Mucosa of descending colon (tissue), 3 donors: ENCODE results near the gene SLC38A2. TPM values are rescaled to one million over a fixed set of nuclear protein-coding genes. Genes with fewer than 3 reads are reported as not detected.
A peak's percentile ranks its signal among the peaks of the same experiment; 100 is the strongest.

Source experiments
- ATAC-seq: fragments of 200-7000 bp; cut with Tn5 transposase; one replicate; pipeline ENCODE4 v1.9.1; 2020; ENCODE audit warnings: mild to moderate bottlenecking, moderate library complexity
- DNase-seq, 3 donors: peaks; one replicate each; pipeline ENCODE4 v3.0.0-alpha.2; 2020
- H3K36me3 ChIP-seq: fragments of 200-600 bp; one replicate; pipeline ENCODE4 v1.8.0; 2021; ENCODE audit warnings: low read depth, mild to moderate bottlenecking
- H3K4me1 ChIP-seq: fragments of 200-600 bp; one replicate; pipeline ENCODE4 v1.8.0; 2021; ENCODE audit warnings: low read depth, mild to moderate bottlenecking
- H3K4me3 ChIP-seq: fragments of 200-600 bp; one replicate; pipeline ENCODE4 v1.8.0; 2021; ENCODE audit warnings: mild to moderate bottlenecking
- H3K9me3 ChIP-seq: fragments of 200-600 bp; one replicate; pipeline ENCODE4 v1.8.0; 2021; ENCODE audit warnings: mild to moderate bottlenecking
- intact Hi-C, 2 donors: fragments of 100-400 bp; cut with DNase I in 1 of 2; cut with micrococcal nuclease in 1 of 2; formaldehyde crosslinking; loops; one replicate each; pipeline versions ENCODE4 v1.11.0 to v1.11.1; 2022; cut with DNase I, micrococcal nuclease
- total RNA-seq, 3 donors: library from RNA; stranded (reverse); fragmentation: NEBNext Ultra II Directional in 2 of 3; extraction: Animal tissue kit (Norgen Biotek cat#: 25700) in 2 of 3; gene quantifications; one replicate each; pipeline versions ENCODE4 v1.2.1 to v1.2.4, GENCODE V29; 2021 to 2023
- TF ChIP-seq, protein P1 (sequence below): fragments of 200-600 bp; IDR thresholded peaks from one replicate; pipeline ENCODE4 v1.8.0; 2022; ENCODE audit warnings: antibody characterized with exemption, mild to moderate bottlenecking
- donor health status: DM: no; HTN: no; CAD: no; lungs with moderate emphysema.
- donor health status: DM: no; HTN: no; CAD: no.
- donor health status: DM: no; HTN: yes; CAD: no.

SLC38A2 gene
- total RNA-seq, 3 donors from 2014 or later, result 82.9 to 216 (median 143) TPM

DNA sequence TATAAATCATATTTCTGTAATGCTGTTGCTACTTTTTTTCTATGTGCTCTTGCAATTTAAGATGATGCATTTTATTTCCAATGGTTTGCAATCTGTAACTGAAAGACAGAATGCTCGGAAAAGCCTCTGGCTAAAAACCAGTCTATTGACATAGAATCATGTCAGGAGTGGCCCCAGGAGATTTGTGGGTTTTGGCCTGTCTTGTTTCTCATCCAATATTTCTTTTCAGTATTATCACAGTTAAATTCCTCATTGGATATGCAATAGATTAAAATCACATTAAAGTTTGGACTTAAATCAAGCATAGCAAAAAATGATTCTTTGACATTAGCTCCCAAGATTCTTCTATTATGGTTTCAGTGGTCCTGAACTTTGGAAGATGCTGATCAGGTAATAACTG, 19.1 kb upstream of the SLC38A2 start:
- intact Hi-C loops, result no loop called here
- no peak for DNase-seq
- Histone ChIP-seq H3K9me3 (no peaks in the 10 kb centered on the region), H3K4me3 (no peak overlapping the region), H3K4me1 (peaks cover 15% of the 10 kb centered on the region), H3K36me3 (no peaks in the 10 kb centered on the region)
- no peak for ATAC-seq
- TF ChIP-seq, protein P1, sequence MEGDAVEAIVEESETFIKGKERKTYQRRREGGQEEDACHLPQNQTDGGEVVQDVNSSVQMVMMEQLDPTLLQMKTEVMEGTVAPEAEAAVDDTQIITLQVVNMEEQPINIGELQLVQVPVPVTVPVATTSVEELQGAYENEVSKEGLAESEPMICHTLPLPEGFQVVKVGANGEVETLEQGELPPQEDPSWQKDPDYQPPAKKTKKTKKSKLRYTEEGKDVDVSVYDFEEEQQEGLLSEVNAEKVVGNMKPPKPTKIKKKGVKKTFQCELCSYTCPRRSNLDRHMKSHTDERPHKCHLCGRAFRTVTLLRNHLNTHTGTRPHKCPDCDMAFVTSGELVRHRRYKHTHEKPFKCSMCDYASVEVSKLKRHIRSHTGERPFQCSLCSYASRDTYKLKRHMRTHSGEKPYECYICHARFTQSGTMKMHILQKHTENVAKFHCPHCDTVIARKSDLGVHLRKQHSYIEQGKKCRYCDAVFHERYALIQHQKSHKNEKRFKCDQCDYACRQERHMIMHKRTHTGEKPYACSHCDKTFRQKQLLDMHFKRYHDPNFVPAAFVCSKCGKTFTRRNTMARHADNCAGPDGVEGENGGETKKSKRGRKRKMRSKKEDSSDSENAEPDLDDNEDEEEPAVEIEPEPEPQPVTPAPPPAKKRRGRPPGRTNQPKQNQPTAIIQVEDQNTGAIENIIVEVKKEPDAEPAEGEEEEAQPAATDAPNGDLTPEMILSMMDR, result no peak

DNA sequence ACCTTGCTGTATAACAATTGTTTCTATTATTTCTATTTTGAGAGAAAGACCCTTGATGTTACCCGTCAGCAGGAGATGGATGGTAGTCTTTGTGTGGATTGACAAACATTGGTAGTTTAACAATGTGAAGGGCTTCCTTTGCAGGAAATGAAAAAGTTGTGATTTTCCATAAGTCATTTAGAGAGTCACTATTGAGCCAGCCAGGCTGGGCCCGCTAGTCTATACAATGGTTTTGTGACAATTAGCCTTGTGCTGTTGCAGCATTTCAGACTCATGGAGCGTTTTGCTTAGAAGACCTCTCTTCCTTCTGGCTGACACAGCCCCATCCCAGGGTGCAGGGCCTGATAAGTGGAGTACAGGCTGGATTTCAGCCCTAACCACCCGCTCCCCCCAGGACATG, 18.3 kb upstream of the SLC38A2 start:
- intact Hi-C loops, result no loop called here
- TF ChIP-seq, protein P1, result no peak

DNA sequence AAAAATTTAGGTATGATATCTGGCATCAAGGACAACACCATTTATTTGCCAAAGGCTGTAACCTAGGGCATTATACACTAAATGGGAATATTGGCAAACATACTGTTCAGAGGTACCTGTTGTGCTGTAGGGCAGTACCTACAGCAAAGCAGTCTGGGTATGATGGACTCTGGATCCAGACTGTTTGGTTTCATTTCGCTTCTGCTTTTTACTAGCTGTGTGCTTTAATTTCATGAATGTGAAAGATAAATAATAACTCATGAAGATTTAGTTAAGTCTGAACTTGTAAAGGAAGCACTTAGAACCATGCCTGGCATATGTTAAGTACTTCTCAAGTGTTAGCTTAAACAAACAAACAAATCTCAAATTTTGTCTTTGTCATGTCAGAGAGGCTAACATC, 17.7 kb upstream of the SLC38A2 start:
- no peak for DNase-seq
- intact Hi-C loops, result no loop called here
- no peaks in the 10 kb centered on the region for H3K36me3 ChIP-seq
- no peaks in the 10 kb centered on the region for H3K9me3 ChIP-seq
- H3K4me3 ChIP-seq, result no peak overlapping the region
- TF ChIP-seq, protein P1, result no peak
- peak; percentile 80 for ATAC-seq
- peaks cover 19% of the 10 kb centered on the region for H3K4me1 ChIP-seq

More for the DNA sequence above, 18.3 kb upstream of the SLC38A2 start:
- H3K4me1 ChIP-seq, result peaks cover 15% of the 10 kb centered on the region
- no peaks in the 10 kb centered on the region for H3K36me3 ChIP-seq
- H3K4me3 ChIP-seq, result no peak overlapping the region
- DNase-seq (no peak), ATAC-seq (peak; percentile 7)
- no peaks in the 10 kb centered on the region for H3K9me3 ChIP-seq

DNA sequence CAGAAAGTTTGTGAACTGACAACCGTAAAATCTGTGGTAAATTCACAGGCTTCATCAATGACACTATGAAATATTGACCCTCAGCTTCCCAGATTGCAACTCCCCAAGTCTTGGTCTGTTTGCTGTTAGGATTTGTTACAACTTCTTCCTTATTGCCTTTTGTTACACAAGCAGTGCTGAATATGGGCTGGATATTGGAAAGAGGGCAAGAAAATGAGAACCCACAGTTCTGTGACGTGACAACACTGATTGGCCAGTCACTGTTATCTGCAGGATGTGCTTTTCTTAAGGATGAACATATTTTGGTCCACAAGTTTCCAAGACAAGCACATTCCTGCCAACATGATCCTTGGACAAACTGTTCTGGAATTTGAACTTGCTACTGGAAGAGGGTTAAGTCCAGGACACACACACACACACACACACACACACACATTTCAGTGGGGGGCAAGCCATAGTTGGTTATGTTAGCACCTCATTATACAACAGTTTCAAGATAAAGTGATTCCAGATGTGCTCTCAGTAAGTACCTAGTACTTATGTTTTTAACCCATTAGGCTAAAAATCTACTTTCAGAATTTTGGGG, 16.6 kb upstream of the SLC38A2 start:
- peaks cover 20% of the 10 kb centered on the region for H3K4me1 ChIP-seq
- H3K36me3 ChIP-seq, result no peaks in the 10 kb centered on the region
- intact Hi-C loops, result no loop called here
- DNase-seq (no peak), ATAC-seq (peak; percentile 62)
- H3K4me3 ChIP-seq, result no peak overlapping the region
- no peaks in the 10 kb centered on the region for H3K9me3 ChIP-seq
- TF ChIP-seq, protein P1, result no peak

DNA sequence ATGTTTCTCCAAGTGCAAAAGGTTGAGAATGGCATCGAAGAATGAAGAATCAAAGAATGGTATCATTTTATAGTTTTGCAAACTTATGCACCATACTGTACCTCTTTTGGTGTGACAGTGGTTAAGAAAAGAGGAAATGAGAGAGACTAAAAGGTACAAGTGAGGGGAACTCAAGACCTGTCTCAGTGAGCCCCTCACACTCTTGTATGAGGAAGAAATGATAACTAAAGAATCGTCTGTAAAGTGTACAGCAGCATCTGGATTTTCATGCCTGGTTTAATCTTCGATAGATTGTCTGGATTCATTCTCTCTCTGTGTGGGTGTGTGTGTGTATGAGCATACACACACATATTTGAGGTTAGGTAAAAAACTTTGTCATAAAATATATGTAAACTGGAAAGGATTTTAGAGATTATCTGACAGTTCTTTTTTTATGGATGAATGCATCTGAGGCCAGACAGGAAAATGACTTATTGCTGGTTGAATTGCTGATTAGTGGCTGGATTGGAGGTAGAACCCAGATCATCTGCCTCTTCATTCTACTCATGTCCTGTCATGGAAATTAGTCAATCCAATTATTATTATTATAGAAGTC, 16.0 kb upstream of the SLC38A2 start:
- H3K9me3 ChIP-seq, result no peaks in the 10 kb centered on the region
- H3K4me1 ChIP-seq, result peaks cover 20% of the 10 kb centered on the region
- no peaks in the 10 kb centered on the region for H3K36me3 ChIP-seq
- ATAC-seq (no peak), DNase-seq (no peak)
- TF ChIP-seq, protein P1, result no peak
- H3K4me3 ChIP-seq, result no peak overlapping the region
- intact Hi-C loops, result no loop called here
